Measurements from ENCODE around the gene IL1RAPL1.

GRCh38 chrX:29487714-29488113, 900.5 kb downstream of the IL1RAPL1 start:
- TF ChIP-seq CTCF (IDR thresholded peaks at IDR 0.05; ENCODE audit: borderline replicate concordance, extremely low read depth, low read length, poor library complexity, severe bottlenecking) (no peak), EZH2 (IDR thresholded peaks at IDR 0.05; ENCODE audit: borderline replicate concordance, low read depth, low read length, severe bottlenecking) (no peak)

Data from DND-41 (cell line).